ENCODE results near the gene OGT.
A peak's percentile ranks its signal among the peaks of the same experiment; 100 is the strongest.

Gene OGT

DNA sequence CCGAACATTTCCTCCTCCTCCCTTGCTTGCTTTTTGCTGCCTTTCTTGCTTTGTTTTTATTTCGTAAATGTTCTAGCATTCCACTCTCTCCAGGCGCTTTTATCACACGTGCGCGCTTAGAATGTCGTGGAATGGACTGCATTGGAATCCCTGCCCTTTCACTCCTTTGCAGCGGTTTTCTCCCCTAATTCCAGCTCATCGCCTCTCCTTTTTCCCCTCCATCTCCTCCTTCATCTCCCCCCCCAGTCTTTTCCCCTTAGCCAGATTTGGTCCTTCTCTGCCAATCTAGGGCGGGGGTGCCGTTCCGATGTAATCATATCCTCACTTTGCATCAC, 579 bp downstream of the OGT start:
- Histone ChIP-seq H3K9me2 (replicated peaks; ENCODE audit: control insufficient read depth, low read length) (no peaks in the 10 kb centered on the region), H3F3A (ENCODE audit: control insufficient read depth, insufficient read depth) (no peaks in the 10 kb centered on the region), H3K4me1 (ENCODE audit: control insufficient read depth, low read length) (peaks cover 38% of the 10 kb centered on the region), H3K36me3 (ENCODE audit: control insufficient read depth, low read length) (peaks cover 48% of the 10 kb centered on the region), H3K27ac (ENCODE audit: low read depth, low read length) (peak overlapping the region; percentile 74), H4K20me1 (ENCODE audit: control insufficient read depth, insufficient read depth, low read depth, low read length) (peaks cover 10% of the 10 kb centered on the region; the same call in 1 of the 2 replicates), H3K4me2 (ENCODE audit: low read length) (peak overlapping the region; percentile 89), H3K4me3 (ENCODE audit: low read length) (peak overlapping the region; percentile 96), H3K27me3 (ENCODE audit: control insufficient read depth, low read length) (no peaks in the 10 kb centered on the region), H3K9me3 (ENCODE audit: control insufficient read depth, insufficient read depth, low read length) (no peaks in the 10 kb centered on the region), H3K79me2 (ENCODE audit: control insufficient read depth, low read length) (peaks cover 67% of the 10 kb centered on the region)
- TF ChIP-seq EZH2phosphoT487 (IDR thresholded peaks at IDR 0.05; ENCODE audit: borderline replicate concordance, low read length) = no peak
- TF ChIP-seq, protein P1, sequence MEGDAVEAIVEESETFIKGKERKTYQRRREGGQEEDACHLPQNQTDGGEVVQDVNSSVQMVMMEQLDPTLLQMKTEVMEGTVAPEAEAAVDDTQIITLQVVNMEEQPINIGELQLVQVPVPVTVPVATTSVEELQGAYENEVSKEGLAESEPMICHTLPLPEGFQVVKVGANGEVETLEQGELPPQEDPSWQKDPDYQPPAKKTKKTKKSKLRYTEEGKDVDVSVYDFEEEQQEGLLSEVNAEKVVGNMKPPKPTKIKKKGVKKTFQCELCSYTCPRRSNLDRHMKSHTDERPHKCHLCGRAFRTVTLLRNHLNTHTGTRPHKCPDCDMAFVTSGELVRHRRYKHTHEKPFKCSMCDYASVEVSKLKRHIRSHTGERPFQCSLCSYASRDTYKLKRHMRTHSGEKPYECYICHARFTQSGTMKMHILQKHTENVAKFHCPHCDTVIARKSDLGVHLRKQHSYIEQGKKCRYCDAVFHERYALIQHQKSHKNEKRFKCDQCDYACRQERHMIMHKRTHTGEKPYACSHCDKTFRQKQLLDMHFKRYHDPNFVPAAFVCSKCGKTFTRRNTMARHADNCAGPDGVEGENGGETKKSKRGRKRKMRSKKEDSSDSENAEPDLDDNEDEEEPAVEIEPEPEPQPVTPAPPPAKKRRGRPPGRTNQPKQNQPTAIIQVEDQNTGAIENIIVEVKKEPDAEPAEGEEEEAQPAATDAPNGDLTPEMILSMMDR (IDR thresholded peaks at IDR 0.05; ENCODE audit: low read depth, low read length, poor library complexity, severe bottlenecking) = no peak

DNA sequence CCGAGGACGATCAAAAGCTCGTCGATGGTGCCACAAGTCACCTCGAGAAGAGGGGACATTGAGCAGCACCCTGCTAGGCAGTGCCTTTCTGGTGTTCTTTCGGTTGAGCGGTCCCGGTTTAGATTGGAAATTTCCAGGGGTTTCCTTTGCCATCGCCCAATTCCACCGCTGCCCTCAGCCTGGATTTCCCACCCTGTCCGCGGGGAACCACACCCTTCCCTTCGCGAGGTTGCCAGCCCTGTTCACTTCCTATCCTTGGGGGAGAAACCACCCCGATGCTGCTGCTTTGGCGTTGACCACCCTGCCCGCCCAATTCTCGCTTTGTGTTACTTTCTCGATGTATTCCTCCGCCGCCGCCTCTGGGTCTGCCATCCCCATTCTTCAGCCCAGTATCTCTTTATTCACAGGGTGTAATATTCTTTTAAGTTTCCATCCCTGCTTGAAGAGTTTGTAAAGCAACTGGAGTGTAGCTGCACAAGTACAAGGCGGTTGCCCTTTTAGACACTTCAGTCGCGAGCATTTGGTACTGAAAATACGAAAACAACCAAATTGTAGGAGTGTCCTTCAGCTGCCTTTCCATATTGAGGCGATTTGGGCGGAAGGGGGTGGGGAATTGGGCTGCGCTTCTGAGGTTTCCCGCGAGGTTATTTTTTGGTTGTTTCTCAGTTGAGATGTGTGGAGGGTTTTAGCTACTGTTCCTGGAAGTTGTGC, 1.1 kb downstream of the OGT start:
- H3K79me2 ChIP-seq (ENCODE audit: control insufficient read depth, low read length) = peaks cover 72% of the 10 kb centered on the region
- H3K36me3 ChIP-seq (ENCODE audit: control insufficient read depth, low read length) = peaks cover 53% of the 10 kb centered on the region
- H3K4me3 ChIP-seq (ENCODE audit: low read length) = peak overlapping the region; percentile 96
- TF ChIP-seq EZH2phosphoT487 (IDR thresholded peaks at IDR 0.05; ENCODE audit: borderline replicate concordance, low read length) = no peak
- TF ChIP-seq, protein P1 (IDR thresholded peaks at IDR 0.05; ENCODE audit: low read depth, low read length, poor library complexity, severe bottlenecking) = no peak
- peak overlapping the region; percentile 89 for H3K4me2 ChIP-seq (ENCODE audit: low read length)
- H3K27ac ChIP-seq (ENCODE audit: low read depth, low read length) = peak overlapping the region; percentile 74
- H3K9me3 ChIP-seq (ENCODE audit: control insufficient read depth, insufficient read depth, low read length) = no peaks in the 10 kb centered on the region
- H3K9me2 ChIP-seq (replicated peaks; ENCODE audit: control insufficient read depth, low read length) = no peaks in the 10 kb centered on the region
- no peaks in the 10 kb centered on the region for H3F3A ChIP-seq (ENCODE audit: control insufficient read depth, insufficient read depth)
- H3K4me1 ChIP-seq (ENCODE audit: control insufficient read depth, low read length) = peaks cover 43% of the 10 kb centered on the region
- H4K20me1 ChIP-seq (ENCODE audit: control insufficient read depth, insufficient read depth, low read depth, low read length) = peaks cover 10% of the 10 kb centered on the region; the same call in 1 of the 2 replicates
- H3K27me3 ChIP-seq (ENCODE audit: control insufficient read depth, low read length) = no peaks in the 10 kb centered on the region

DNA sequence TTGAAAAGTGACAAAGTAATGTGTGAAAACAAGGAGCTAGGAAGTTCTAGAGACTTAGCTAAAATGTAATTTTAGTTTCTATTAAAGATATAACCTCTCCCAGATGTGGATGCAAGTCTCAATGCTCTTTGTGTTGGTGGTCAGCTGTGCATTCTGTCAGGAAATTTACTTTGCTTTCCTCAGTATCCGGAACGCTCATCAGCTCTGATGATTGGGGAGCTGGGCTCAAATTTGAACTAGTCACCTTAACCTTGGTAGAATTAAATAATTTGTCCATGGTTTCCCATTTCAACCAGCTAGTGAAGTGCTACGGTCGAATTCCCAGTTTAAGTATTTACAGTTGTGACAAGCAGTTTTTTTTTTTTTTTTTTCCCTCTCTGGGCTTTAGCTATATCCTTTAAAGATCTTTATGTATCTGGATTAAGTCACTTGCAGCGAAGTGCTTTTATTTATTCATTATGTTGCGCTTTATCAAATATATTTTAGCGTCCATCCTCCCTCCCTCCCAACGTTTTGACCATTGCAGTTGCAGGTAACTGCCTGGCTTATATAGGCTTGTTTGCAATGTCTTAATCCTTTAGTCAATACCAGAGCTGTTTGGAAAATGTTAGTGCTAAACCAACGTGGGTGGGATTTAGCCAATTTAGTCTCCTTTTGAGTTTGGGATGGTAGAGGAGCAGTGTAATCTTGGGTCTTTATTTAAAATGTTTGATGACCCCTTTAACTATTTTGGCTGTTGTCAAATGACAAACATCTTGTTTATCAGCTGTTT, 2.1 kb downstream of the OGT start:
- no peaks in the 10 kb centered on the region for H3K9me2 ChIP-seq (replicated peaks; ENCODE audit: control insufficient read depth, low read length)
- peaks cover 63% of the 10 kb centered on the region for H3K36me3 ChIP-seq (ENCODE audit: control insufficient read depth, low read length)
- H3K4me1 ChIP-seq (ENCODE audit: control insufficient read depth, low read length) = peaks cover 53% of the 10 kb centered on the region
- H3K79me2 ChIP-seq (ENCODE audit: control insufficient read depth, low read length) = peaks cover 81% of the 10 kb centered on the region
- peak overlapping the region; percentile 96 for H3K4me3 ChIP-seq (ENCODE audit: low read length)
- peak overlapping the region; percentile 89 for H3K4me2 ChIP-seq (ENCODE audit: low read length)
- TF ChIP-seq, protein P1 (IDR thresholded peaks at IDR 0.05; ENCODE audit: low read depth, low read length, poor library complexity, severe bottlenecking) = no peak
- no peak for TF ChIP-seq EZH2phosphoT487 (IDR thresholded peaks at IDR 0.05; ENCODE audit: borderline replicate concordance, low read length)
- H3K27me3 ChIP-seq (ENCODE audit: control insufficient read depth, low read length) = no peaks in the 10 kb centered on the region
- H3K27ac ChIP-seq (ENCODE audit: low read depth, low read length) = no peak overlapping the region
- peaks cover 2% of the 10 kb centered on the region; the same call in 1 of the 2 replicates for H3F3A ChIP-seq (ENCODE audit: control insufficient read depth, insufficient read depth)
- H4K20me1 ChIP-seq (ENCODE audit: control insufficient read depth, insufficient read depth, low read depth, low read length) = peaks cover 14% of the 10 kb centered on the region; the same call in 1 of the 2 replicates
- no peaks in the 10 kb centered on the region for H3K9me3 ChIP-seq (ENCODE audit: control insufficient read depth, insufficient read depth, low read length)

Data from DOHH2 (cell line).